ENCODE results near the gene GPC6. TPM values are rescaled to one million over a fixed set of nuclear protein-coding genes. Genes with fewer than 3 reads are reported as not detected.
"Not testable (repeated sequence)": the region's sequence is repeated elsewhere in the genome, so short reads cannot be mapped to it uniquely, and the experiment has no call there.

GPC6 gene
- total RNA-seq, 1 experiment from 2014 or later: 1.6 TPM

- no peaks in the 10 kb centered on the region for H3K36me3 ChIP-seq
- no peaks in the 10 kb centered on the region for H3K4me1 ChIP-seq (replicated peaks)
- H3K27ac ChIP-seq: no peak overlapping the region
- no peaks in the 10 kb centered on the region for H3K27me3 ChIP-seq (replicated peaks)
- no peaks in the 10 kb centered on the region for H3K9me3 ChIP-seq (replicated peaks)
- no peak for DNase-seq (ENCODE audit: low read depth in 1 of 2, low spot score in 2 of 2)
- no peak overlapping the region for H3K4me3 ChIP-seq
Observed at GRCh38 chr13:94292323-94292640, 1065.7 kb downstream of the GPC6 start.

DNA sequence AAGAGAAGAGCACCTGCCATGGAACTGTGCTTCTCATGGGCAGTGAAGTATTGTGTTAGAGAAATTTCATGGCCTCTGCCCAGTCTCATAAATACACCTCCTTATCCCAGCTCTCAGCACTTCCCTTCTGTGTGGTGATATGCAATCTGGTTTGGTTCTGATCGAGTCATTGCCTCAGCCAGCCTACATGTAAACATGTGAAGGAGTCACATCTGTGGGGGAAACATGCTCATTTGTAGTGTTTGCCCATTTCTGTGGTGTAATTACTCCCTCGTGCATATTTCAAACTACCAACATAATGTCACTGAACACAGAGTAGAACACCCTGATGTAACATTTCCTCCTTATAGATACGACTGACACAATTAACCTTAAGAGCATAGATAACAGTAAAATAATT, 1069.9 kb downstream of the GPC6 start:
- no peak overlapping the region for H3K4me3 ChIP-seq
- DNase-seq (ENCODE audit: low read depth in 1 of 2, low spot score in 2 of 2): no peak
- H3K36me3 ChIP-seq: no peaks in the 10 kb centered on the region
- no peaks in the 10 kb centered on the region for H3K27me3 ChIP-seq (replicated peaks)
- no peak overlapping the region for H3K27ac ChIP-seq
- H3K4me1 ChIP-seq (replicated peaks): no peaks in the 10 kb centered on the region
- H3K9me3 ChIP-seq (replicated peaks): no peaks in the 10 kb centered on the region

DNA sequence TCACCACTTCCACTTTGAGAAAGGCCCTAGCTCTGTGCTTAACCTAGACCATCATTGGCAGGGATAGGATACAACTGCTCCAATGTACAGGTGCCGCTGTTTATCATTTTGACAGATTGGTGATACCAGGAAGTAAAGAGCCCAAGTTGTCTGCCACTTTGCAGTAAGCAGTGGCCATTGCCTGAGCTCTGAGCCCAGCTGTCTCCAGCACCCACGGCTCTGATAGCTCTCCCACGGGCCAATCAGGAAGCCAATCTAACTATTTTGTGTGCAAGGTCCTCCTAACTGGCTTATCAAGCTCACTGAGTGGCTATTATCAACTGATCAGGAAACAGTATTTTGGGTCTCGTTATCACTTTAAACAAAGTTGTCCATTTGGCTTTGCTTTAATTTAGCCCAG, 1071.7 kb downstream of the GPC6 start:
- Histone ChIP-seq H3K27ac (no peak overlapping the region), H3K27me3 (replicated peaks) (no peaks in the 10 kb centered on the region), H3K4me1 (replicated peaks) (no peaks in the 10 kb centered on the region), H3K4me3 (no peak overlapping the region), H3K36me3 (no peaks in the 10 kb centered on the region), H3K9me3 (replicated peaks) (no peaks in the 10 kb centered on the region)
- no peak for DNase-seq (ENCODE audit: low read depth in 1 of 2, low spot score in 2 of 2)

DNA sequence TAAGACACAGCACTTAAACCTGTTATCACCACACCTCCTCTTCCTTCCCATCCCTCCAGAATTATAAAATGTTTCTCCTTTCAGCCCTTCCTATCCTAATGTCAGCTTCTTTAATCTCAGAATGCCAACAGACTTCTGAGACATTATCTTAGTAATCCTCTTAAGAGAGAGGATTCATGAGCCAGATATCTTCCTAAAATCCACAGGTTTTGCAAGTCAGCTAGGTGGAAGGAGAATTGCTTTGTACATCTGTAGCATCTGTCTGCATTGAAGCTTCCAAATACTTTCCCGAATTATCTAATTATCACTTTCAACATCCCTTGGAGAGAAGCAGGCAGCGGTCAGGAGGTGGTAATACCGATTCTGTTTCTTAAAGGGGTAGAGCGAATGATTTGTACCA, 1073.8 kb downstream of the GPC6 start:
- peaks cover 9% of the 10 kb centered on the region for H3K4me1 ChIP-seq (replicated peaks)
- no peak overlapping the region for H3K4me3 ChIP-seq
- H3K27me3 ChIP-seq (replicated peaks): no peaks in the 10 kb centered on the region
- no peaks in the 10 kb centered on the region for H3K9me3 ChIP-seq (replicated peaks)
- DNase-seq (ENCODE audit: low read depth in 1 of 2, low spot score in 2 of 2): no peak
- H3K27ac ChIP-seq: no peak overlapping the region
- no peaks in the 10 kb centered on the region for H3K36me3 ChIP-seq

GRCh38 chr13:94301487-94301886, 1074.9 kb downstream of the GPC6 start:
- Histone ChIP-seq H3K36me3 (no peaks in the 10 kb centered on the region), H3K9me3 (replicated peaks) (no peaks in the 10 kb centered on the region), H3K27me3 (replicated peaks) (no peaks in the 10 kb centered on the region), H3K27ac (no peak overlapping the region), H3K4me1 (replicated peaks) (peaks cover 13% of the 10 kb centered on the region), H3K4me3 (no peak overlapping the region)
- DNase-seq (ENCODE audit: low read depth in 1 of 2, low spot score in 2 of 2): no peak

DNA sequence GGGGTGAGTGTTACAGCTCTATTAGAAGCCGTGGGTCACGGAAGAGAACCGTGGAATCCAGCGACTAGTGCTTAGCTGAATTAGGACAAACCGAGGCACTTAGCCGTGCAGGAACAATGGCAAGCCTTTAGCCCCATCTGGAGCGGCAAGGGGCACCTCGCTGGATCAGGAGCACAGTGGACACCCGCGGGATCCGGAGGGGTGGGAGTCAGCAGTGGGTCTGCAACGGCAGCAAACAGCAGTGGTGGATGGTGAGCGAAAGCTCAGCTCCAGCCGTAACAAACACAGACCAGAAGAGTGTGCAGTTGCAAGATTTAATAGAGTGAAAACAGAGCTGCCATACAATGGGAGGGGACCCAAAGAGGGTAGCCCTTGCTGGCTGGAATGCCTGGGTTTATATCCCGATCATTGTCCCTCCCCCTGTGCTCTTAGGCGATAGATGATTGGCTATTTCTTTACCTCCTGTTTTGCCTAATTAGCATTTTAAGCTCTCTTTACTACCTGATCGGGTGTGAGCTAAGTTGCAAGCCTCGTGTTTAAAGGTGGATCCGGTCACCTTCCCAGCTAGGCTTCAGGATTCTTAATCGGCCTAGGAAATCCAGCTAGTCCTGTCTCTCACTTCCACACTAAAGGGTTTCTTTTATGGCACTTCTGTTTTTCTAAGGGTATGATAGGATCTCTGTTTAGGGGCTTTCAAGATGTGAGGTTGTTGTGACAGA, 1076.4 kb downstream of the GPC6 start:
- H3K27me3 ChIP-seq (replicated peaks); H3K36me3 ChIP-seq; H3K27ac ChIP-seq; H3K4me3 ChIP-seq; DNase-seq (ENCODE audit: low read depth in 1 of 2, low spot score in 2 of 2); H3K9me3 ChIP-seq (replicated peaks): not testable (repeated sequence)
- H3K4me1 ChIP-seq (replicated peaks): peaks cover 13% of the 10 kb centered on the region

DNA sequence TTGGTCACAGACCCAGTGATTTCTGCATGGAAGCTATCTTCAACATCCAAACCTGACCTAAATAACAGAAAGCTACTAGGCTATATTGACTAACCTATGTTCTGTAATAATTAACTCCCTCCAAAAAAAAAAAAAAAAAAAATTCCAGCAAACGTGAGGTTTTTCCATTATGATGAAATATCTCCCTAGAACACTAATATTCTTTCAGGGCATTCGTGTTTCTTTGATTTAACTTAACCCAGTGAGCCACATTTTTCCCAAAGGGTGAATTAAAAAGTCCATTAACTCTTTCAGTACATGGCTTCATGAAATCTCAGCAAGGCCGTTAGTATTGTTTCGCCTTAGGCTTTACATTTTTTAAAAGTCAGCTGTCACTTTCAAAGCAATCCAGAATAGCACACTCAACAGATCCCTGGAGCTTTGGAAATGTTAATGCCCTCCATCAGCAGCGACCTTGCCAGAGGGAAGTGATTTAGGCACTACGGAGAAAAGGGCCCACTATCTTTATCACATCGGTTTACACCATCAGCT, 1077.1 kb downstream of the GPC6 start:
- no peaks in the 10 kb centered on the region for H3K36me3 ChIP-seq
- no peak overlapping the region for H3K4me3 ChIP-seq
- H3K27me3 ChIP-seq (replicated peaks): no peaks in the 10 kb centered on the region
- H3K4me1 ChIP-seq (replicated peaks): peaks cover 13% of the 10 kb centered on the region
- no peaks in the 10 kb centered on the region for H3K9me3 ChIP-seq (replicated peaks)
- no peak overlapping the region for H3K27ac ChIP-seq
- no peak for DNase-seq (ENCODE audit: low read depth in 1 of 2, low spot score in 2 of 2)

GRCh38 chr13:94305033-94305432, 1078.4 kb downstream of the GPC6 start:
- H3K36me3 ChIP-seq: no peaks in the 10 kb centered on the region
- H3K4me1 ChIP-seq (replicated peaks): peaks cover 21% of the 10 kb centered on the region
- H3K27ac ChIP-seq: no peak overlapping the region
- no peak overlapping the region for H3K4me3 ChIP-seq
- no peaks in the 10 kb centered on the region for H3K9me3 ChIP-seq (replicated peaks)
- no peaks in the 10 kb centered on the region for H3K27me3 ChIP-seq (replicated peaks)
- DNase-seq (ENCODE audit: low read depth in 1 of 2, low spot score in 2 of 2): no peak

DNA sequence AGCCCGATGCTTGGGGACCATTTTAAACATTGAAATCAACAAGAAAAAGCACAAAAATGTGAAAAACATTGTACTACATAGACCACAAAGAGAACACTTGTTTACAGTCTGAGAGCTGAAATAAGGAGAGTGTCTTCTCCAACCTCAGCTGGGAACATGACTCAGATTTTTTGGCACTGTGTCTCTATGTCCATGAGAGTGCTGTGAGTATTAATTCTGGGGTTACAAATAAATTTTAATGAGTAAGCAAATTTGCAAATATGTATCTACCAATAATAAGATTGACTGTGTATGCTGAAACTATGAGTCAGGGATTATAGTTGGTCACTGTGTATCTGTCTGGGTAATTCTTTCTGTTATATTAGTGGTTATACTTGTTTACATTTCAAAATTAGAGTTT, 1078.9 kb downstream of the GPC6 start:
- Histone ChIP-seq H3K27ac (no peak overlapping the region), H3K4me3 (no peak overlapping the region), H3K4me1 (replicated peaks) (peaks cover 26% of the 10 kb centered on the region), H3K36me3 (no peaks in the 10 kb centered on the region), H3K9me3 (replicated peaks) (no peaks in the 10 kb centered on the region), H3K27me3 (replicated peaks) (no peaks in the 10 kb centered on the region)
- peak in 1 of 2 experiments; percentile 50 for DNase-seq (ENCODE audit: low read depth in 1 of 2, low spot score in 2 of 2)

- H3K4me1 ChIP-seq (replicated peaks): peaks cover 30% of the 10 kb centered on the region
- H3K27ac ChIP-seq: no peak overlapping the region
- no peaks in the 10 kb centered on the region for H3K36me3 ChIP-seq
- H3K27me3 ChIP-seq (replicated peaks): no peaks in the 10 kb centered on the region
- H3K4me3 ChIP-seq: no peak overlapping the region
- no peaks in the 10 kb centered on the region for H3K9me3 ChIP-seq (replicated peaks)
- no peak for DNase-seq (ENCODE audit: low read depth in 1 of 2, low spot score in 2 of 2)
Observed at GRCh38 chr13:94305934-94306333, 1079.3 kb downstream of the GPC6 start.

DNA sequence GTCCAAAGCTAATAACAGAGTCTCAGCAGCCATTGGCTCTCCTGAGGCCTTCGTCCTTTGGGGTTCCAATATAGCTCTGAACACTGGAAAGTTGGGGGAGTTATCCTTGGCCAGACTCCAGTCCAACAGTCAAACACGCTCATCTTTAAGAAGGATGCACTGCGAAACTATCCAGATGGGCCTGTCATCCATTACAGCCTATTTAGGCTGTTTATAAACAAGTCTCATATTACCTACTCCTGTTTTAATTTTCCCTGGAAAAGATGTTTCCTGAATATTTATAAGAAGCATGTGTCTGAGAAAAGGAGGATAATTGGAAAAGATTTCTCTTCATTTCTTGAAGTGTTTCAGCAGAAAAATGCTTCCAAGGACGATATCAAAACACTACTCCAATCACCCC, 1082.2 kb downstream of the GPC6 start:
- H3K4me1 ChIP-seq (replicated peaks): peaks cover 45% of the 10 kb centered on the region
- no peak overlapping the region for H3K4me3 ChIP-seq
- no peak for DNase-seq (ENCODE audit: low read depth in 1 of 2, low spot score in 2 of 2)
- H3K27me3 ChIP-seq (replicated peaks): no peaks in the 10 kb centered on the region
- H3K36me3 ChIP-seq: no peaks in the 10 kb centered on the region
- H3K9me3 ChIP-seq (replicated peaks): no peaks in the 10 kb centered on the region
- H3K27ac ChIP-seq: no peak overlapping the region

GRCh38 chr13:94309576-94309975, 1083.0 kb downstream of the GPC6 start:
- H3K4me3 ChIP-seq: no peak overlapping the region
- peaks cover 44% of the 10 kb centered on the region for H3K4me1 ChIP-seq (replicated peaks)
- DNase-seq (ENCODE audit: low read depth in 1 of 2, low spot score in 2 of 2): no peak
- H3K36me3 ChIP-seq: no peaks in the 10 kb centered on the region
- no peaks in the 10 kb centered on the region for H3K9me3 ChIP-seq (replicated peaks)
- H3K27ac ChIP-seq: peak overlapping the region; percentile 93
- H3K27me3 ChIP-seq (replicated peaks): no peaks in the 10 kb centered on the region

DNA sequence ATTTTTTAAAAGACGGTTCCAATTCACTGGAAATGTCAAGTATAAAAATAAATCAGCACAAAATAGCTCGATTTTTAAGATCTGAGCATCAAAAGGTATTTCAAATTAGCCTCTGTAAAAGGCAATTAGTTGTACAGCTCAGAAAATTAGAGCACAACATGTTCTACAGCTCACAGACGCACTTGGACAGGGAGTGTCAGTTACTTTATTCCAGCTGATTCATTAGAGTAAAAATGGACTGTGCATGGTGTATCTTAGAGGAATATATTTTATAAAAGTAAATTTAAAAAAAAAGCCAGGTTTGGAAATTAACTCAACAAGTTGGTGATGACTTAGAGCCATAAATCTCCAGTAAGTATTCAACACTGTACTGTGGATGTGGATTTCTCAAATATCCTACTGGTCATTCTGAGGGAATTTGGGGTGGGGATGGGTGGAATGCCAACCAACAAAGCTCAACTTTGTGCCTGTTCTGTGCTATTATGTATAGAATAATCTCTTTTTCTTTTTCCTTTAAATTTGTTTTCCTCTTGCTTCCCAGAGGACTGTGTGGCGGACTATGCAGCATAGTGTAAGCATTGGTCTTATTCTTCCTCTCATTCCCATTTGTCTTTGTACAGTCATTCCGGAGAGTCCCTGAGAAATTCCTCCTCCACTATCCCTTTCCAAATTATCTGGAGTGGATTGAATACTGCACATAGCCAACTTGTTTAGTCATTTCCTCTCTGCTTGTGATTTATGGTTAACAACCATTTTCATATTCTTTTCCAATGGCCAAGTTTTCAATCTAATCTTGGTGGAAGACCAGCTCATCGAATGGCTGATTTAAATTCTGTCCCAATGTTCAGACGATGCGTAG, 1083.6 kb downstream of the GPC6 start:
- H3K4me1 ChIP-seq (replicated peaks): peaks cover 38% of the 10 kb centered on the region

DNA sequence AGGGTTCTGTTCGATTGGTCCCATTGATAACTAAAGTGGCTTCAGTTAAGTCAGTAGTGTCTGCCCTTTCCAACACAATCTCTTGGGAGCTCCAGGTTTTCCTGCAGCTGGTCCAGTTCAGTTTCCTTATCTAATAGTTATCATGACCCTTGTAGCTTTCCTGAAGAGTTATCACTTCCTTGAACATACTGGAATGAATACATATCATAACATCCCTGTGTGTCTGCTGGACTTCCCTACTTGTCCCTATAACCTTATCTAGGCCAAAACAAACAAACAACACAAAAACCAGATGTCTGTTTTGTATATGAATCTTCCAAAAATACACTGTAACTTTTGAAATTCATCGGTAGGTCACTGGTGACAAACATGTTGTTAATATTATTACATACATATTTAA, 1085.3 kb downstream of the GPC6 start:
- Histone ChIP-seq H3K36me3 (no peaks in the 10 kb centered on the region), H3K4me3 (no peak overlapping the region), H3K4me1 (replicated peaks) (peaks cover 34% of the 10 kb centered on the region), H3K9me3 (replicated peaks) (no peaks in the 10 kb centered on the region), H3K27me3 (replicated peaks) (no peaks in the 10 kb centered on the region), H3K27ac (0 out of 2 replicates have a peak overlapping the region, but pooled peaks have one; percentile 93)
- DNase-seq (ENCODE audit: low read depth in 1 of 2, low spot score in 2 of 2): no peak

More for the DNA sequence above, 1083.6 kb downstream of the GPC6 start:
- no peaks in the 10 kb centered on the region for H3K9me3 ChIP-seq (replicated peaks)
- H3K4me3 ChIP-seq: no peak overlapping the region
- peak overlapping the region; percentile 93 for H3K27ac ChIP-seq
- H3K27me3 ChIP-seq (replicated peaks): no peaks in the 10 kb centered on the region
- H3K36me3 ChIP-seq: no peaks in the 10 kb centered on the region
- peak; percentile 49 to 77 for DNase-seq (ENCODE audit: low read depth in 1 of 2, low spot score in 2 of 2)

All from SJSA1 (cell line).